ENCODE measurements around the gene MMEL1.
A peak's percentile ranks its signal among the peaks of the same experiment; 100 is the strongest.
"Not testable (repeated sequence)": the region's sequence is repeated elsewhere in the genome, so short reads cannot be mapped to it uniquely, and the experiment has no call there.

MMEL1 gene

DNA sequence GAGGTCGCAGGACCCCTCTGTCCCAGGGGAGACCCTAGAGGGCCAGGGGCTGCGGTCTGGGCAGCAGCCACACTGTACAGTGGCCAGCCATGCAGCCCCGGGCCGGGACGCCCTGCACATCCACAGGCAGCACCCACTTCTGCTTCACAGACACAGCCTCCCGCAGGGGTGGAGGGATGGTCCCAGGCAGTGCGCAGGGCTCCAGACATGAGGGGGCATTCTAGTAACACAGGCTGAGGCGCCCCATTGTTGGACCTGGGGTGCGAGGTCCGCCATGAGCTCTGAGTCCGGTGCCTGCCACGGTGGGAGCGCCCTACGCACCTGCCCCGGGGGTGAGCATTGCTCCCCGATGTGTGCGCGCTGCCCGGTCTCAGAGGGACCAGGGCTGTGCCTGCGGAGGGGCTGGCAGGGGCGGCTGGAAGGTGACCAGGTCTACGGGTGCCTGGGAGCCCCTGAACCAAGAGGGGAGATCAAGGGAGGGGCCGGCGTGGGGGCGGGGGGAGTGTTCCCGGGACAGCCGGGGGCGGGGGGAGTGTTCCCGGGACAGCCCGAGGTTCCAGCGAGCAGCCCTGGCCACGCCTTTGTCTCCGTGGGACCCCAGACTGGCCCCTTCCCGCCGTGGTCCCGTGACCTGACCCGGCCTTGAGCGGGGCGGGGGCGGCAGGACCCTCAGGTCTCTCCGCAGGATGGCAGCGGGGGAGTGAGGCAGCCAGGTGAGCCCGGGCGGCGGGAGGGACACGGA, 4.5 kb downstream of the MMEL1 start:
- H3K4ac ChIP-seq (ENCODE audit: low read length): no peak overlapping the region
- DNase-seq (ENCODE audit: low spot score): no peak
- no peak overlapping the region for H3K14ac ChIP-seq (ENCODE audit: low read length)
- no peak overlapping the region for H4K8ac ChIP-seq (ENCODE audit: low read depth, low read length)
- H3K4me3 ChIP-seq (ENCODE audit: low read length in 2 of 2): peak overlapping the region in 1 of 2 donors; percentile 74
- H3K23ac ChIP-seq (ENCODE audit: low read depth, low read length, poor library complexity): peak overlapping the region; percentile 29
- no peak overlapping the region for H2BK5ac ChIP-seq (ENCODE audit: low read length)
- H3K4me2 ChIP-seq (ENCODE audit: insufficient read depth, low read length, poor library complexity, severe bottlenecking): peak overlapping the region; percentile 95
- H2BK15ac ChIP-seq (ENCODE audit: low read length): no peak overlapping the region
- H3K9ac ChIP-seq (ENCODE audit: low read depth, low read length, poor library complexity): peak overlapping the region; percentile 67
- H4K91ac ChIP-seq (ENCODE audit: low read depth, low read length, poor library complexity): no peak overlapping the region
- no peaks in the 10 kb centered on the region for H3K36me3 ChIP-seq (replicated peaks in 1 of 2; ENCODE audit: control insufficient read depth in 2 of 2, insufficient read depth in 2 of 2, low read length in 2 of 2)
- no CpG with 5 or more reads among the region's 46 CpGs for WGBS, 2 donors (ENCODE audit: extremely low coverage in 2 of 2, insufficient read length in 2 of 2, insufficient replicate concordance in 1 of 2)
- H3K18ac ChIP-seq (ENCODE audit: low read length): peak overlapping the region; percentile 94
- H3K79me1 ChIP-seq (ENCODE audit: low read depth, low read length): no peaks in the 10 kb centered on the region
- H3K4me1 ChIP-seq (ENCODE audit: control insufficient read depth in 2 of 2, insufficient read depth in 1 of 2, low read depth in 1 of 2, low read length in 2 of 2): peaks cover 3 to 8% of the 10 kb centered on the region in 2 donors
- H3K27ac ChIP-seq (replicated peaks; ENCODE audit: low read length): no peak overlapping the region
- H2BK12ac ChIP-seq (ENCODE audit: low read length): no peak overlapping the region
- H3K27me3 ChIP-seq (ENCODE audit: control insufficient read depth in 3 of 3, insufficient read depth in 3 of 3, low read depth in 1 of 3, low read length in 3 of 3): peaks cover 17 to 84% (median 38%) of the 10 kb centered on the region in 3 experiments
- peaks cover 2 to 9% of the 10 kb centered on the region in 2 donors for H3K9me3 ChIP-seq (replicated peaks in 1 of 2; ENCODE audit: control insufficient read depth in 2 of 2, insufficient read depth in 1 of 2, low read depth in 1 of 2, low read length in 2 of 2)
- H2BK120ac ChIP-seq (ENCODE audit: low read depth, low read length): no peak overlapping the region
- peak overlapping the region; percentile 27 for H2AK5ac ChIP-seq (ENCODE audit: low read depth, low read length)
- H2AFZ ChIP-seq (ENCODE audit: low read length): peak overlapping the region; percentile 44

DNA sequence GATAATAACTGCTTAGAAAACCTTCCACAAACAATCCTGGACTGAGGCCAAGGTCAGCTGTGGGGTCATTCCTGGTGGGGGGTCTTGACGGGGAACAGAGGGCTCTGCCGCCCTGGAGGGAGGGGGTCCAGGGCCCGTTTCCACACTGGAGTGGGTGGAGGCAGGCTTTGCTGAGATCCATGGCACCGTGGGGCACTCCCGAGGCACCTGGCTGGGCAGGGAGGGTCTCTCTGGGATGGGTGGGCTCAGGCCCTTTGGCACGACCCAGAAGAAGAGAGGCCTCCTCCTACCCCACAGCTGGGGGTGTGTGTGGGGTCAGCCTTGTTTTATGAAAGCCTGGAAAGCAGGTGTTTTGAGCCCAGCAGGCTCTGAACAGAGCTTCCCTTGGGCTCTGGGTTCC, 5.1 kb downstream of the MMEL1 start:
- H3K4me3 ChIP-seq (ENCODE audit: low read length in 2 of 2): no peak overlapping the region

DNA sequence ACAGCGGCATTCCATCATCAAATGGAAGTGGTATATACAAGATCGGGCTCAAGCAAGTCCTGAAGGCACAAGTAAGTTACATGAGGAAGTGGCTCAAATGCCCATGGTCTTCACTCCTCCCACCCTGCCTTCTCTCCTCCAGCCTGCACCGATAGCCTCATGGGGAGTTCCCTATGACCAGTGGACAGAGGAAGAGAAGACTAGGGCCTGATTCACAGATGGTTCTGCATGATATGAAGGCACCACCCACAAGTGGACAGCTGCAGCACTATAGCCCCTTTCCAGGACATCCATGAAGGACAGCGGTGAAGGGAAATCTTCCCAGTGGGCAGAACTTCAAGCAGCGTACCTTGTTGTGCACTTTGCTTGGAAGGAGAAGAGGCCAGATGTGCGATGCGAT, 7.1 kb downstream of the MMEL1 start:
- H3K23ac ChIP-seq (ENCODE audit: low read depth, low read length, poor library complexity); H3K9me3 ChIP-seq (replicated peaks in 1 of 2; ENCODE audit: control insufficient read depth in 2 of 2, insufficient read depth in 1 of 2, low read depth in 1 of 2, low read length in 2 of 2); H3K4me1 ChIP-seq (ENCODE audit: control insufficient read depth in 2 of 2, insufficient read depth in 1 of 2, low read depth in 1 of 2, low read length in 2 of 2); H3K4ac ChIP-seq (ENCODE audit: low read length); H2BK12ac ChIP-seq (ENCODE audit: low read length); H2AK5ac ChIP-seq (ENCODE audit: low read depth, low read length); H2BK15ac ChIP-seq (ENCODE audit: low read length); DNase-seq (ENCODE audit: low spot score); H2BK5ac ChIP-seq (ENCODE audit: low read length); H4K8ac ChIP-seq (ENCODE audit: low read depth, low read length); H3K27ac ChIP-seq (replicated peaks; ENCODE audit: low read length); H2BK120ac ChIP-seq (ENCODE audit: low read depth, low read length); H3K36me3 ChIP-seq (replicated peaks in 1 of 2; ENCODE audit: control insufficient read depth in 2 of 2, insufficient read depth in 2 of 2, low read length in 2 of 2); H2AFZ ChIP-seq (ENCODE audit: low read length); H3K9ac ChIP-seq (ENCODE audit: low read depth, low read length, poor library complexity); H3K18ac ChIP-seq (ENCODE audit: low read length); H3K14ac ChIP-seq (ENCODE audit: low read length); H3K4me3 ChIP-seq (ENCODE audit: low read length in 2 of 2); H4K91ac ChIP-seq (ENCODE audit: low read depth, low read length, poor library complexity); H3K4me2 ChIP-seq (ENCODE audit: insufficient read depth, low read length, poor library complexity, severe bottlenecking); H3K79me1 ChIP-seq (ENCODE audit: low read depth, low read length): not testable (repeated sequence)
- H3K27me3 ChIP-seq (ENCODE audit: control insufficient read depth in 3 of 3, insufficient read depth in 3 of 3, low read depth in 1 of 3, low read length in 3 of 3): peaks cover 17 to 83% (median 37%) of the 10 kb centered on the region in 3 experiments
- no CpG with 5 or more reads among the region's 7 CpGs for WGBS, 2 donors (ENCODE audit: extremely low coverage in 2 of 2, insufficient read length in 2 of 2, insufficient replicate concordance in 1 of 2)

More for the DNA sequence above, 5.1 kb downstream of the MMEL1 start:
- WGBS, 2 donors (ENCODE audit: extremely low coverage in 2 of 2, insufficient read length in 2 of 2, insufficient replicate concordance in 1 of 2): no CpG with 5 or more reads among the region's 6 CpGs
- H4K91ac ChIP-seq (ENCODE audit: low read depth, low read length, poor library complexity): no peak overlapping the region
- H3K27ac ChIP-seq (replicated peaks; ENCODE audit: low read length): no peak overlapping the region
- no peak overlapping the region for H2BK12ac ChIP-seq (ENCODE audit: low read length)
- no peak overlapping the region for H4K8ac ChIP-seq (ENCODE audit: low read depth, low read length)
- no peak overlapping the region for H2BK5ac ChIP-seq (ENCODE audit: low read length)
- no peak for DNase-seq (ENCODE audit: low spot score)
- no peak overlapping the region for H3K9ac ChIP-seq (ENCODE audit: low read depth, low read length, poor library complexity)
- peaks cover 2 to 9% of the 10 kb centered on the region in 2 donors for H3K9me3 ChIP-seq (replicated peaks in 1 of 2; ENCODE audit: control insufficient read depth in 2 of 2, insufficient read depth in 1 of 2, low read depth in 1 of 2, low read length in 2 of 2)
- H2AFZ ChIP-seq (ENCODE audit: low read length): no peak overlapping the region
- H3K4me2 ChIP-seq (ENCODE audit: insufficient read depth, low read length, poor library complexity, severe bottlenecking): no peak overlapping the region
- peaks cover 17 to 84% (median 38%) of the 10 kb centered on the region in 3 experiments for H3K27me3 ChIP-seq (ENCODE audit: control insufficient read depth in 3 of 3, insufficient read depth in 3 of 3, low read depth in 1 of 3, low read length in 3 of 3)
- no peak overlapping the region for H3K4ac ChIP-seq (ENCODE audit: low read length)
- H2BK120ac ChIP-seq (ENCODE audit: low read depth, low read length): no peak overlapping the region
- peaks cover 3 to 8% of the 10 kb centered on the region in 2 donors for H3K4me1 ChIP-seq (ENCODE audit: control insufficient read depth in 2 of 2, insufficient read depth in 1 of 2, low read depth in 1 of 2, low read length in 2 of 2)
- no peaks in the 10 kb centered on the region for H3K79me1 ChIP-seq (ENCODE audit: low read depth, low read length)
- H2BK15ac ChIP-seq (ENCODE audit: low read length): no peak overlapping the region
- H3K36me3 ChIP-seq (replicated peaks in 1 of 2; ENCODE audit: control insufficient read depth in 2 of 2, insufficient read depth in 2 of 2, low read length in 2 of 2): no peaks in the 10 kb centered on the region
- no peak overlapping the region for H3K23ac ChIP-seq (ENCODE audit: low read depth, low read length, poor library complexity)
- no peak overlapping the region for H3K14ac ChIP-seq (ENCODE audit: low read length)
- peak overlapping the region; percentile 27 for H2AK5ac ChIP-seq (ENCODE audit: low read depth, low read length)
- H3K18ac ChIP-seq (ENCODE audit: low read length): no peak overlapping the region

DNA sequence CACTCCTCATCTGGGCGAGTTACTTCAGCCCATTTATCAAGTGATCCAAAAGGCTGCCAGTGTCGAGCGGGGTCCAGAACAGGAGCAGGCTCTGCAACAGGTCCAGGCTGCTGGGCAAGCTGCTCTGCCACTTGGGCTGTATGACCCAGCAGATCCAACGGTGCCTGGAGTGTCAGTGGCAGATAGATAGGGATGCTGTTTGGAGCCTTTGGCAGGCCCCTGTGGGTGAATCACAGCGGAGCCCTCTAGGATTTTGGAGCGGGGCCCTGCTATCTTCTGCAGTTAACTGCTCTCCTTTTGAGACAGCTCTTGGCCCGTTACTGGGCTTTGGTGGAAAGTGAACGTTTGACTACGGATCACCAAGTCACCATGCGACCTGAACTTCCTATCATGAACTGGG, 7.5 kb downstream of the MMEL1 start:
- Histone ChIP-seq H3K4me2 (ENCODE audit: insufficient read depth, low read length, poor library complexity, severe bottlenecking) (no peak overlapping the region), H2BK120ac (ENCODE audit: low read depth, low read length) (no peak overlapping the region), H3K14ac (ENCODE audit: low read length) (no peak overlapping the region), H3K4ac (ENCODE audit: low read length) (no peak overlapping the region), H3K79me1 (ENCODE audit: low read depth, low read length) (no peaks in the 10 kb centered on the region), H3K4me3 (ENCODE audit: low read length in 2 of 2) (no peak overlapping the region), H4K91ac (ENCODE audit: low read depth, low read length, poor library complexity) (no peak overlapping the region), H3K9ac (ENCODE audit: low read depth, low read length, poor library complexity) (no peak overlapping the region), H4K8ac (ENCODE audit: low read depth, low read length) (no peak overlapping the region), H3K4me1 (ENCODE audit: control insufficient read depth in 2 of 2, insufficient read depth in 1 of 2, low read depth in 1 of 2, low read length in 2 of 2) (peaks cover 3 to 4% of the 10 kb centered on the region in 2 donors), H2BK5ac (ENCODE audit: low read length) (no peak overlapping the region), H3K27me3 (ENCODE audit: control insufficient read depth in 3 of 3, insufficient read depth in 3 of 3, low read depth in 1 of 3, low read length in 3 of 3) (peaks cover 17 to 81% (median 34%) of the 10 kb centered on the region in 3 experiments), H2BK12ac (ENCODE audit: low read length) (no peak overlapping the region), H3K18ac (ENCODE audit: low read length) (no peak overlapping the region), H2AFZ (ENCODE audit: low read length) (no peak overlapping the region), H2BK15ac (ENCODE audit: low read length) (no peak overlapping the region), H3K23ac (ENCODE audit: low read depth, low read length, poor library complexity) (no peak overlapping the region), H3K36me3 (replicated peaks in 1 of 2; ENCODE audit: control insufficient read depth in 2 of 2, insufficient read depth in 2 of 2, low read length in 2 of 2) (no peaks in the 10 kb centered on the region), H2AK5ac (ENCODE audit: low read depth, low read length) (no peak overlapping the region), H3K27ac (replicated peaks; ENCODE audit: low read length) (no peak overlapping the region), H3K9me3 (replicated peaks in 1 of 2; ENCODE audit: control insufficient read depth in 2 of 2, insufficient read depth in 1 of 2, low read depth in 1 of 2, low read length in 2 of 2) (peaks cover 0 to 4% of the 10 kb centered on the region in 2 donors)
- WGBS, 2 donors (ENCODE audit: extremely low coverage in 2 of 2, insufficient read length in 2 of 2, insufficient replicate concordance in 1 of 2): no CpG with 5 or more reads among the region's 10 CpGs
- no peak for DNase-seq (ENCODE audit: low spot score)

Data from neuronal stem cell (in vitro differentiated cells).